ENCODE measurements around the gene ZNF488. TPM values are rescaled to one million over a fixed set of nuclear protein-coding genes. Genes with fewer than 3 reads are reported as not detected.
"Not testable (repeated sequence)": the region's sequence is repeated elsewhere in the genome, so short reads cannot be mapped to it uniquely, and the experiment has no call there.

Gene ZNF488
- total RNA-seq, 1 donor from 2014 or later, result 1.6 TPM

- not testable (repeated sequence) for H3K27me3 ChIP-seq (ENCODE audit: control insufficient read depth in 3 of 3, insufficient read depth in 3 of 3, low read length in 3 of 3); H3K4me1 ChIP-seq (ENCODE audit: control insufficient read depth in 3 of 3, insufficient read depth in 3 of 3, low read length in 3 of 3); H3K4me3 ChIP-seq (ENCODE audit: low read length in 3 of 3); H3K36me3 ChIP-seq (ENCODE audit: control insufficient read depth in 3 of 3, insufficient read depth in 3 of 3, low read length in 3 of 3); H3K27ac ChIP-seq (ENCODE audit: low read depth, low read length); H3K9me3 ChIP-seq (ENCODE audit: control insufficient read depth in 3 of 3, low read length in 3 of 3); H3K9ac ChIP-seq (ENCODE audit: low read depth in 1 of 3, low read length in 3 of 3)
Observed at GRCh38 chr10:47416305-47417218, 32.5 kb upstream of the ZNF488 start.

DNA sequence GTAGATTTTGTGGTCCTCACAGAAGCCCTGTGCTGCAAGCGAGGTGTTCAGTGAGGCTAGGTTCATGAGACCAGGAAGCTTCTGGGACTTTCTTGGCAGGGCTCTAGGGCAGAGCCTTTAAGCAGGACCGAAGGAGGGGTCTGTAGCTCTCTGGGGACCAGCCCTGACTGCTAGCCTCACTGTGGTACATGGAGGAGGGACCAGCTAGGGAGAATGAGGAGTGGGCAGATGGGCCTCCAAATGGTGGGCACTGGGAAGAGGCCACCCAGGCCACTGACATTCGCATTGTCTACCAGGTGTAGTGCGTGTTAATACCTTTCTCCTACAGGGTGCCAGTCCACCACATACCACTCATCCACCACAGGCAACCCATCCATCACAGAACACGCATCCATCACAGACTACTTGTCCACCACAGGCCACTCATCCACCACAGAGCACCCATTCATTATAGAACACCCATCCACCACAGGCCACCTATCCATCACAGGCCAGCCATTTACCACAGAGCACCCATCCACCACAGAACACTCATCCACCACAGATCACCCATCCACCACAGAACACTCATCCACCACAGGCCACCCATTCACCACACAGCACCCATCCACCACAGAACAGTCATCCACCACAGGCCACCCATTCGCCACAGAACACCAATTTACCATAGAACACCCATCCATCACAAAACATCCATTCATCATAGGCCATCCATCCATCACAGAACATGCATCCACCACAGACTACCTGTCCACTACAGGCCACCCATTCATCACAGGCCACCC, 31.6 kb upstream of the ZNF488 start:
- Histone ChIP-seq H3K4me1 (ENCODE audit: control insufficient read depth in 3 of 3, insufficient read depth in 3 of 3, low read length in 3 of 3) (no peaks in the 10 kb centered on the region), H3K9ac (ENCODE audit: low read depth in 1 of 3, low read length in 3 of 3) (no peak overlapping the region), H3K4me3 (ENCODE audit: low read length in 3 of 3) (no peak overlapping the region), H3K9me3 (ENCODE audit: control insufficient read depth in 3 of 3, low read length in 3 of 3) (no peaks in the 10 kb centered on the region), H3K27ac (ENCODE audit: low read depth, low read length) (no peak overlapping the region), H3K36me3 (ENCODE audit: control insufficient read depth in 3 of 3, insufficient read depth in 3 of 3, low read length in 3 of 3) (no peaks in the 10 kb centered on the region), H3K27me3 (ENCODE audit: control insufficient read depth in 3 of 3, insufficient read depth in 3 of 3, low read length in 3 of 3) (no peaks in the 10 kb centered on the region)

DNA sequence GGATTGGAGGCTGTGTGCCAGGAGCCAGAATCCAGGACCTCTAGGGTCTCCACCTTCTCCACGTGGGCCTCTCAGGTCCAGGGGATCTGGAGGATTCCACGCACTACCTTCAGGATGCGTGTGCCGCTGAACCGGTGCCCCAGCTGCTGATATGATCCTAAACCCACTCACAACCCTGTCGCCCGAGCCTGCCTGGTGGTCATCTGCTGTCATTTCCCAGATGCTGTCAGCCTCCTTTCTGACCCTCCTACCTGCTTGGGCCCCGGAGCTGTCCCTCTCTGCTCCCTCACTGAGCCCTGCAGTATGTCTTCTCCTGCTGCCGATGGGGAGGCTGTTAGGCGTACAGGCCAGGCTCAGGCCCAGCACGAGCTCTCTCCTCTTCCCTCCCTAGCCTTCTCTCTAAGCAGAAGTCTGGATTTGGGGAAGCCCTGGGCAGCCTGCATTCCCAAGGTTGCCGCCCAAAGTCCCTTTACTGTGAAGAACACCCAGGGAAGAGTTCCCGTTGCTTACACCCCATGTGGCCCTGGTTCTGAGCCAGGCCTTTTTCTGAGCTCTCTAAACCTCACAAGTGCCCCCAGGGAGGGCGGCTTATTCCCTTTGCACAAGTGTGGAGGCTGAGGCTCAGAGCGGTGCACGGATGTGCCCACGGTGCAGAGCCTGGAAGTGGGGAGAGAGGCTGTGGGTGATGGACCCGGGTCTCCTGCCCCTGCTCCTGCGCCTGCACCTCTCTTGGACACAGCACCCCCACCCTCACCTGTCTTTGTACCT, 30.8 kb upstream of the ZNF488 start:
- H3K4me1 ChIP-seq (ENCODE audit: control insufficient read depth in 3 of 3, insufficient read depth in 3 of 3, low read length in 3 of 3), result no peaks in the 10 kb centered on the region
- H3K36me3 ChIP-seq (ENCODE audit: control insufficient read depth in 3 of 3, insufficient read depth in 3 of 3, low read length in 3 of 3), result no peaks in the 10 kb centered on the region
- no peak overlapping the region for H3K27ac ChIP-seq (ENCODE audit: low read depth, low read length)
- H3K4me3 ChIP-seq (ENCODE audit: low read length in 3 of 3), result no peak overlapping the region
- no peaks in the 10 kb centered on the region for H3K9me3 ChIP-seq (ENCODE audit: control insufficient read depth in 3 of 3, low read length in 3 of 3)
- H3K9ac ChIP-seq (ENCODE audit: low read depth in 1 of 3, low read length in 3 of 3), result no peak overlapping the region
- no peaks in the 10 kb centered on the region for H3K27me3 ChIP-seq (ENCODE audit: control insufficient read depth in 3 of 3, insufficient read depth in 3 of 3, low read length in 3 of 3)

DNA sequence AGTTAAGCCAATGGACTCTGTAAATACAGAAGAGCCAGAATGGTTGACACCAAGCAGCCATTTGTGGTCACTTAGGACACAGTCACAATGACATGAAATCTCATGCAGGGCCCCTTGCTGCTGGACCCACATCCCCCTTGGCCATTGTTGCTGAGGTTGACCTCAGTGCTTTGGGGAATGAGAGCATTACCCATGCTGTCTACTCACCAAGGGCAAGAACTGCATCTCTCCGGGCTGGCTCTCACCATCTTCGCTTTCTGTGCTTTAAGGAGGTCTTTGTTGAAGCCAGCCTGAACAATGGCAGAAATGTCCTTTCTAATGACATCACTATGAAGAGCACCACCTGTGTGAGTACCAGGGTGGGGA, 30.1 kb upstream of the ZNF488 start:
- Histone ChIP-seq H3K4me3 (ENCODE audit: low read length in 3 of 3) (no peak overlapping the region), H3K9me3 (ENCODE audit: control insufficient read depth in 3 of 3, low read length in 3 of 3) (no peaks in the 10 kb centered on the region), H3K27ac (ENCODE audit: low read depth, low read length) (no peak overlapping the region), H3K36me3 (ENCODE audit: control insufficient read depth in 3 of 3, insufficient read depth in 3 of 3, low read length in 3 of 3) (no peaks in the 10 kb centered on the region), H3K4me1 (ENCODE audit: control insufficient read depth in 3 of 3, insufficient read depth in 3 of 3, low read length in 3 of 3) (no peaks in the 10 kb centered on the region), H3K9ac (ENCODE audit: low read depth in 1 of 3, low read length in 3 of 3) (no peak overlapping the region), H3K27me3 (ENCODE audit: control insufficient read depth in 3 of 3, insufficient read depth in 3 of 3, low read length in 3 of 3) (no peaks in the 10 kb centered on the region)

- no peak overlapping the region for H3K4me3 ChIP-seq (ENCODE audit: low read length in 3 of 3)
- no peak overlapping the region for H3K9ac ChIP-seq (ENCODE audit: low read depth in 1 of 3, low read length in 3 of 3)
- no peaks in the 10 kb centered on the region for H3K36me3 ChIP-seq (ENCODE audit: control insufficient read depth in 3 of 3, insufficient read depth in 3 of 3, low read length in 3 of 3)
- no peaks in the 10 kb centered on the region for H3K9me3 ChIP-seq (ENCODE audit: control insufficient read depth in 3 of 3, low read length in 3 of 3)
- no peaks in the 10 kb centered on the region for H3K27me3 ChIP-seq (ENCODE audit: control insufficient read depth in 3 of 3, insufficient read depth in 3 of 3, low read length in 3 of 3)
- no peak overlapping the region for H3K27ac ChIP-seq (ENCODE audit: low read depth, low read length)
- no peaks in the 10 kb centered on the region for H3K4me1 ChIP-seq (ENCODE audit: control insufficient read depth in 3 of 3, insufficient read depth in 3 of 3, low read length in 3 of 3)
Observed at GRCh38 chr10:47413531-47414226, 29.6 kb upstream of the ZNF488 start.

GRCh38 chr10:47412869-47413268, 28.8 kb upstream of the ZNF488 start:
- no peaks in the 10 kb centered on the region for H3K27me3 ChIP-seq (ENCODE audit: control insufficient read depth in 3 of 3, insufficient read depth in 3 of 3, low read length in 3 of 3)
- H3K9ac ChIP-seq (ENCODE audit: low read depth in 1 of 3, low read length in 3 of 3), result no peak overlapping the region
- H3K4me1 ChIP-seq (ENCODE audit: control insufficient read depth in 3 of 3, insufficient read depth in 3 of 3, low read length in 3 of 3), result no peaks in the 10 kb centered on the region
- H3K9me3 ChIP-seq (ENCODE audit: control insufficient read depth in 3 of 3, low read length in 3 of 3), result no peaks in the 10 kb centered on the region
- no peak overlapping the region for H3K27ac ChIP-seq (ENCODE audit: low read depth, low read length)
- H3K4me3 ChIP-seq (ENCODE audit: low read length in 3 of 3), result no peak overlapping the region
- H3K36me3 ChIP-seq (ENCODE audit: control insufficient read depth in 3 of 3, insufficient read depth in 3 of 3, low read length in 3 of 3), result no peaks in the 10 kb centered on the region

GRCh38 chr10:47412177-47412730, 28.2 kb upstream of the ZNF488 start:
- Histone ChIP-seq H3K9ac (ENCODE audit: low read depth in 1 of 3, low read length in 3 of 3) (no peak overlapping the region), H3K4me1 (ENCODE audit: control insufficient read depth in 3 of 3, insufficient read depth in 3 of 3, low read length in 3 of 3) (no peaks in the 10 kb centered on the region), H3K4me3 (ENCODE audit: low read length in 3 of 3) (no peak overlapping the region), H3K36me3 (ENCODE audit: control insufficient read depth in 3 of 3, insufficient read depth in 3 of 3, low read length in 3 of 3) (no peaks in the 10 kb centered on the region), H3K27me3 (ENCODE audit: control insufficient read depth in 3 of 3, insufficient read depth in 3 of 3, low read length in 3 of 3) (no peaks in the 10 kb centered on the region), H3K27ac (ENCODE audit: low read depth, low read length) (no peak overlapping the region), H3K9me3 (ENCODE audit: control insufficient read depth in 3 of 3, low read length in 3 of 3) (no peaks in the 10 kb centered on the region)

GRCh38 chr10:47410862-47411261, 26.8 kb upstream of the ZNF488 start:
- Histone ChIP-seq H3K4me1 (ENCODE audit: control insufficient read depth in 3 of 3, insufficient read depth in 3 of 3, low read length in 3 of 3) (no peaks in the 10 kb centered on the region), H3K36me3 (ENCODE audit: control insufficient read depth in 3 of 3, insufficient read depth in 3 of 3, low read length in 3 of 3) (no peaks in the 10 kb centered on the region), H3K27me3 (ENCODE audit: control insufficient read depth in 3 of 3, insufficient read depth in 3 of 3, low read length in 3 of 3) (no peaks in the 10 kb centered on the region), H3K9ac (ENCODE audit: low read depth in 1 of 3, low read length in 3 of 3) (no peak overlapping the region), H3K4me3 (ENCODE audit: low read length in 3 of 3) (no peak overlapping the region), H3K9me3 (ENCODE audit: control insufficient read depth in 3 of 3, low read length in 3 of 3) (no peaks in the 10 kb centered on the region), H3K27ac (ENCODE audit: low read depth, low read length) (no peak overlapping the region)

GRCh38 chr10:47410271-47410670, 26.2 kb upstream of the ZNF488 start:
- H3K9ac ChIP-seq (ENCODE audit: low read depth in 1 of 3, low read length in 3 of 3), result no peak overlapping the region
- no peak overlapping the region for H3K27ac ChIP-seq (ENCODE audit: low read depth, low read length)
- H3K4me1 ChIP-seq (ENCODE audit: control insufficient read depth in 3 of 3, insufficient read depth in 3 of 3, low read length in 3 of 3), result no peaks in the 10 kb centered on the region
- H3K36me3 ChIP-seq (ENCODE audit: control insufficient read depth in 3 of 3, insufficient read depth in 3 of 3, low read length in 3 of 3), result no peaks in the 10 kb centered on the region
- H3K9me3 ChIP-seq (ENCODE audit: control insufficient read depth in 3 of 3, low read length in 3 of 3), result no peaks in the 10 kb centered on the region
- H3K27me3 ChIP-seq (ENCODE audit: control insufficient read depth in 3 of 3, insufficient read depth in 3 of 3, low read length in 3 of 3), result no peaks in the 10 kb centered on the region
- H3K4me3 ChIP-seq (ENCODE audit: low read length in 3 of 3), result no peak overlapping the region

Measured in skeletal muscle tissue (tissue), 4 donors.